Ishikawa (cell line): Measurements from ENCODE around the gene MACROD2.

Experiments used
- CEBPB ChIP-seq: IDR thresholded peaks from 2 replicates; pipeline ENCODE4 v1.6.1; 2012
- CREB1 ChIP-seq: IDR thresholded peaks from 2 replicates; pipeline ENCODE4 v1.6.1; 2012; ENCODE audit warnings: low read depth
- EP300 ChIP-seq: IDR thresholded peaks from 2 replicates; pipeline ENCODE4 v1.6.1; 2012; ENCODE audit warnings: borderline replicate concordance
- FOXM1 ChIP-seq: IDR thresholded peaks from 2 replicates; pipeline ENCODE4 v1.6.1; 2012; ENCODE audit warnings: low read depth, borderline replicate concordance
- NFIC ChIP-seq: IDR thresholded peaks from 2 replicates; pipeline ENCODE4 v1.6.1; 2012
- RAD21 ChIP-seq: IDR thresholded peaks from 2 replicates; pipeline ENCODE4 v1.6.1; 2012; ENCODE audit warnings: low read depth
- TAF1 ChIP-seq: IDR thresholded peaks from 2 replicates; pipeline ENCODE4 v1.6.1; 2012; ENCODE audit warnings: low read depth, mild to moderate bottlenecking
- TCF12 ChIP-seq: IDR thresholded peaks from 2 replicates; pipeline ENCODE4 v1.6.1; 2012; ENCODE audit warnings: low read depth
- TEAD4 ChIP-seq: IDR thresholded peaks from 2 replicates; pipeline ENCODE4 v1.6.1; 2012
- YY1 ChIP-seq: IDR thresholded peaks from 2 replicates; pipeline ENCODE4 v1.6.1; 2012; ENCODE audit warnings: low read depth
- ZBTB7A ChIP-seq: IDR thresholded peaks from 2 replicates; pipeline ENCODE4 v1.6.1; 2012; ENCODE audit warnings: low read depth
- TF ChIP-seq, protein P1 (sequence below): IDR thresholded peaks from 2 replicates; pipeline ENCODE4 v1.6.1; 2012
- TF ChIP-seq, protein P2 (sequence below): IDR thresholded peaks from 2 replicates; pipeline ENCODE4 v1.6.1; 2012; ENCODE audit warnings: low read depth, mild to moderate bottlenecking
- TF ChIP-seq, protein P3 (sequence below): IDR thresholded peaks from 2 replicates; pipeline ENCODE4 v1.6.1; 2012

Gene MACROD2

DNA sequence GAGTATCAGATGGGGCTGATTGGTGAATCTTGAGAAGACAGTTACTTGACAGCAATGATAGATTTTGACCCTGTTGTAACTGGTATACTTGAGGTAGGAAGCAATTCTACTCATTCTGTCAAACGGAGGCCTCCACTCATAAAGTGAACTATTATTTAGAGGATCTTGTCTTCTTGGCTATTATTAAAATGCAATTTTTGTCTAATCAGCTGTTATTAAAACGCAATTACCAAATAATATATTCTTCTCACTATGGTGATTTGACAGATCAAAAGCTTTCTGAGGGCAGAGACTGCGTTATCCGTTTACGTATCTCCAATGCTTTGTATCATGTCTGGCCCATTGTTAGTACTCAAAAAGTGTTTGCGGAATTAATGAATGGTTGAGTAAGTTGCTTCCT lies 120.7 kb downstream of the MACROD2 start:
- TF ChIP-seq ZBTB7A (no peak), TEAD4 (no peak), CEBPB (no peak), FOXM1 (no peak), TCF12 (no peak), RAD21 (no peak), NFIC (no peak), CREB1 (no peak)
- TF ChIP-seq, protein P1, sequence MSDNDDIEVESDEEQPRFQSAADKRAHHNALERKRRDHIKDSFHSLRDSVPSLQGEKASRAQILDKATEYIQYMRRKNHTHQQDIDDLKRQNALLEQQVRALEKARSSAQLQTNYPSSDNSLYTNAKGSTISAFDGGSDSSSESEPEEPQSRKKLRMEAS = no peak
- TF ChIP-seq, protein P2, sequence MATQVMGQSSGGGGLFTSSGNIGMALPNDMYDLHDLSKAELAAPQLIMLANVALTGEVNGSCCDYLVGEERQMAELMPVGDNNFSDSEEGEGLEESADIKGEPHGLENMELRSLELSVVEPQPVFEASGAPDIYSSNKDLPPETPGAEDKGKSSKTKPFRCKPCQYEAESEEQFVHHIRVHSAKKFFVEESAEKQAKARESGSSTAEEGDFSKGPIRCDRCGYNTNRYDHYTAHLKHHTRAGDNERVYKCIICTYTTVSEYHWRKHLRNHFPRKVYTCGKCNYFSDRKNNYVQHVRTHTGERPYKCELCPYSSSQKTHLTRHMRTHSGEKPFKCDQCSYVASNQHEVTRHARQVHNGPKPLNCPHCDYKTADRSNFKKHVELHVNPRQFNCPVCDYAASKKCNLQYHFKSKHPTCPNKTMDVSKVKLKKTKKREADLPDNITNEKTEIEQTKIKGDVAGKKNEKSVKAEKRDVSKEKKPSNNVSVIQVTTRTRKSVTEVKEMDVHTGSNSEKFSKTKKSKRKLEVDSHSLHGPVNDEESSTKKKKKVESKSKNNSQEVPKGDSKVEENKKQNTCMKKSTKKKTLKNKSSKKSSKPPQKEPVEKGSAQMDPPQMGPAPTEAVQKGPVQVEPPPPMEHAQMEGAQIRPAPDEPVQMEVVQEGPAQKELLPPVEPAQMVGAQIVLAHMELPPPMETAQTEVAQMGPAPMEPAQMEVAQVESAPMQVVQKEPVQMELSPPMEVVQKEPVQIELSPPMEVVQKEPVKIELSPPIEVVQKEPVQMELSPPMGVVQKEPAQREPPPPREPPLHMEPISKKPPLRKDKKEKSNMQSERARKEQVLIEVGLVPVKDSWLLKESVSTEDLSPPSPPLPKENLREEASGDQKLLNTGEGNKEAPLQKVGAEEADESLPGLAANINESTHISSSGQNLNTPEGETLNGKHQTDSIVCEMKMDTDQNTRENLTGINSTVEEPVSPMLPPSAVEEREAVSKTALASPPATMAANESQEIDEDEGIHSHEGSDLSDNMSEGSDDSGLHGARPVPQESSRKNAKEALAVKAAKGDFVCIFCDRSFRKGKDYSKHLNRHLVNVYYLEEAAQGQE = no peak
- TF ChIP-seq, protein P3, sequence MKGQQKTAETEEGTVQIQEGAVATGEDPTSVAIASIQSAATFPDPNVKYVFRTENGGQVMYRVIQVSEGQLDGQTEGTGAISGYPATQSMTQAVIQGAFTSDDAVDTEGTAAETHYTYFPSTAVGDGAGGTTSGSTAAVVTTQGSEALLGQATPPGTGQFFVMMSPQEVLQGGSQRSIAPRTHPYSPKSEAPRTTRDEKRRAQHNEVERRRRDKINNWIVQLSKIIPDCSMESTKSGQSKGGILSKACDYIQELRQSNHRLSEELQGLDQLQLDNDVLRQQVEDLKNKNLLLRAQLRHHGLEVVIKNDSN = no peak

DNA sequence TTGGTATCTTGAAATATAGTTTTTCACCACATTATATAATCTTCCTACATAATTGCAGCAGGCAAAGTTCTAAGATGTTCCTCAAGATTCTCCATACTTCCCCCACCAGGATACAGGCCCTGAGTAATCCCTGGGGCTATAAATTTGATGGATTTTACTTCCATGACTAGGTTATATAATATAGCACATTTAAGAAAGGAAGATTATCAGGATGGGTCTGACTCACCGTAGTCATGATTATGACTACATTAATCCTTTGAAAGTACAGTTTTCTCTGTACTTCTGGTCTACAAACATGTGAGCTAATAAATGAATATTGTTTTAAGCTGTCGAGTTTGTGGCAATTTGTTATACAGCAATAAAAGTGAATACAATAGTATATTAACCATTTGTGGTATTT lies 122.5 kb downstream of the MACROD2 start:
- TF ChIP-seq TAF1 (no peak), NFIC (no peak), TCF12 (no peak), FOXM1 (no peak), YY1 (no peak), ZBTB7A (no peak), CREB1 (no peak), CEBPB (no peak)
- TF ChIP-seq, protein P1 = no peak
- TF ChIP-seq, protein P2 = no peak
- TF ChIP-seq, protein P3 = no peak

DNA sequence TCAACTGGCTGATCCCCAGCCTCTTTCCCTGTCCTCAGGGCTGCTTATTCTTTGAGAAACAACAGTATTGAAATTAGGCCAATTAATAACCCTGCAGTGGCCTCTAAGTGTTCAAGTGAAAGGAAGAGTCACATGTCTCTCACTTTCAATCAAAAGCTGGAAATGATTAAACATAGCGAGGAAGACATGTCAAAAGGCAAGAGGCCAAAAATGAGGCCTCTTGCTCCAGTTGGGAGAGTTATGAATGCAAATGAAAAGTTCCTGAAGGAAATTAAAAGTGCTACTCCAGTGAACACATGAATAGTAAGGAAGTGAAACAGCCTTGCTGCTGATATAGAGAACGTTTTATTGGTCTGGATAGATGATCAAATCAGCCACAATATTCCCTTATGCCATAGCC lies 131.5 kb downstream of the MACROD2 start:
- no peak for TF ChIP-seq FOXM1

DNA sequence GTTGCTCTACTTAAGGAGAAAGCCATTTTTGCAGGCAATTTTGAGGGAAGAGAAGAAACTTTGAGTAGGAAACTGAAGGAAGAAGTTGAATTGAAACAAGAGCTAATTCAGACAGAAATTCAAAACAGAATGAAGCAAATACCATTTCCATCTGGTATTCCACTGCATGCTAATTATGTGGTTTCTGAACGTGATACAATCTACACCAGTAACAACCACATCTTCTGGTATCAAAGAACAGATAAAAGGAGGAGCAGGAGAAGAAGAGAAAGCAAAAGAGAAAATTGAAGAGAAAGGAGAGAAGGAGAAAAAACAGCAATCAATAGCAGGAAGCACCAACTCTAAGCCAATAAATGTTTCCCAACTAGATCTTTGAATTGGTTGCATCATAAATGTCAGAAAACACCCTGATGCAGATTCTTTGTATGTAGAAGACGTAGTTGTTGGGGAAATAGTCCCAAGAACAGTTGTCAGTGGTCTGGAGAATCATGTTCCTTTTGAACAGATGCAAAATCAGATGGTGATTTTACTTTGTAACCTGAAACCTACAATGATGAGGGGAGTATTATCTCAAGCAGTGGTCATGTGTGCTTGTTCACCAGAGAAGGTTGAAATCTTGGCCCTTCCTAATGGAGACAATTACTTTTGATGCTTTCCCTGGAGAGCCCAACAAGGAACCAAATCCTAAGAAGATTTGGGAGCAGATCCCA lies 132.4 kb downstream of the MACROD2 start:
- TF ChIP-seq, protein P3 = no peak
- TF ChIP-seq, protein P1 = no peak
- TF ChIP-seq, protein P2 = no peak
- TF ChIP-seq FOXM1 (no peak), CREB1 (no peak), YY1 (no peak), NFIC (no peak), CEBPB (no peak), TCF12 (no peak), EP300 (no peak), TAF1 (no peak)
